Measurements from ENCODE around the gene PEAK1.

DNA sequence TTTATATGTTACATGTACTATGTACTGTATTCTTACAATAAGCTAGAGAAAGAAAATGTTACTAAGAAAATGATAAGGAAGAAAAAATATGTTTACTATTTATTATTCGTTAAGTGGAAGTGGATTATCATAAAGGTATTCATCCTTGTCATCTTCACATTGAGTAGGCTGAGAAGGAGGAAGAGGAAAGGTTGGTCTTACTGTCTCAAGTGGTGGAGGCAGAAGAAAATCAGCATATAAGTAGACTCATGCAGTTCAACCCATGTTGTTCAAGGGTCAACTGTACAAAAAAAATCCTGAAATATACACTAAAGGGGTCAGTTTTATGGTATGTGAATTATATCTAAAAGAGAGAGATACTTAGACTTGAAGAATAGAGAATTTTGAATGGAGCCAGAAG is 6.5 kb upstream of the PEAK1 start:
- TF ChIP-seq, protein P1, sequence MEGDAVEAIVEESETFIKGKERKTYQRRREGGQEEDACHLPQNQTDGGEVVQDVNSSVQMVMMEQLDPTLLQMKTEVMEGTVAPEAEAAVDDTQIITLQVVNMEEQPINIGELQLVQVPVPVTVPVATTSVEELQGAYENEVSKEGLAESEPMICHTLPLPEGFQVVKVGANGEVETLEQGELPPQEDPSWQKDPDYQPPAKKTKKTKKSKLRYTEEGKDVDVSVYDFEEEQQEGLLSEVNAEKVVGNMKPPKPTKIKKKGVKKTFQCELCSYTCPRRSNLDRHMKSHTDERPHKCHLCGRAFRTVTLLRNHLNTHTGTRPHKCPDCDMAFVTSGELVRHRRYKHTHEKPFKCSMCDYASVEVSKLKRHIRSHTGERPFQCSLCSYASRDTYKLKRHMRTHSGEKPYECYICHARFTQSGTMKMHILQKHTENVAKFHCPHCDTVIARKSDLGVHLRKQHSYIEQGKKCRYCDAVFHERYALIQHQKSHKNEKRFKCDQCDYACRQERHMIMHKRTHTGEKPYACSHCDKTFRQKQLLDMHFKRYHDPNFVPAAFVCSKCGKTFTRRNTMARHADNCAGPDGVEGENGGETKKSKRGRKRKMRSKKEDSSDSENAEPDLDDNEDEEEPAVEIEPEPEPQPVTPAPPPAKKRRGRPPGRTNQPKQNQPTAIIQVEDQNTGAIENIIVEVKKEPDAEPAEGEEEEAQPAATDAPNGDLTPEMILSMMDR (IDR thresholded peaks at IDR 0.05), result no peak
- TF ChIP-seq POLR2A (IDR thresholded peaks at IDR 0.05), result no peak
